Kidney (tissue), 14 donors: Measurements from ENCODE around the gene CMTM3. TPM values are rescaled to one million over a fixed set of nuclear protein-coding genes. Genes with fewer than 3 reads are reported as not detected.

ENCODE experiments used
- DNase-seq, 5 donors: peaks; one replicate each; pipeline ENCODE4 v3.0.0-alpha.2; 2013 to 2020
- FAIRE-seq: peaks from 2 replicates; lab custom pipeline; 2012; peaks lifted over from hg19 to GRCh38; lab: Jason Lieb, UNC
- H3K27ac ChIP-seq, 2 donors: one replicate each; pipeline ENCODE4 v1.7.0; 2013; ENCODE audit warnings: low read depth in 2 of 2, low read length in 2 of 2, inconsistent platforms in 1 of 2
- H3K27me3 ChIP-seq: one replicate; pipeline ENCODE4 v1.7.1; 2013; ENCODE audit warnings: low read length, inconsistent platforms; ENCODE audit not compliant: control insufficient read depth, insufficient read depth
- H3K36me3 ChIP-seq, 3 donors: one replicate each; pipeline versions ENCODE4 v1.7.0 to v1.7.1; 2013; ENCODE audit warnings: low read length in 3 of 3, control low read depth in 1 of 3, inconsistent platforms in 1 of 3; ENCODE audit not compliant: insufficient read depth in 3 of 3, control insufficient read depth in 2 of 3
- H3K4me1 ChIP-seq, 3 donors: one replicate each; pipeline versions ENCODE4 v1.7.0 to v1.7.1; 2013; ENCODE audit warnings: low read length in 3 of 3, inconsistent platforms in 1 of 3, low read depth in 1 of 3; ENCODE audit not compliant: control insufficient read depth in 2 of 3, insufficient read depth in 2 of 3
- H3K4me3 ChIP-seq, 3 donors: one replicate each; pipeline versions ENCODE4 v1.7.0 to v1.8.1; 2013; ENCODE audit warnings: low read length in 3 of 3, control low read depth in 1 of 3, inconsistent platforms in 1 of 3
- H3K9ac ChIP-seq, 3 donors: one replicate each; pipeline versions ENCODE4 v1.7.0 to v1.7.1; 2013; ENCODE audit warnings: low read length in 3 of 3, control low read depth in 1 of 3, inconsistent platforms in 1 of 3
- H3K9me3 ChIP-seq, 3 donors: one replicate each; pipeline versions ENCODE4 v1.7.0 to v1.7.1; 2013; ENCODE audit warnings: low read length in 3 of 3, control low read depth in 1 of 3, inconsistent platforms in 1 of 3; ENCODE audit not compliant: control insufficient read depth in 2 of 3, insufficient read depth in 1 of 3
- intact Hi-C: fragments of 100-400 bp; cut with DNase I; formaldehyde crosslinking; loops from one replicate; pipeline ENCODE4 v1.11.1; 2022
- polyA plus RNA-seq: library from polyadenylated mRNA; stranded (reverse); fragments of 350-450 nt; fragmentation: Illumina TruSeq; extraction: RNeasy Lipid Tissue Mini Kit (QIAGEN cat#74804); gene quantifications from one replicate; pipeline ENCODE4 v1.2.3, GENCODE V29; 2014; ENCODE audit warnings: low read depth, low replicate concordance; ENCODE audit not compliant: insufficient read depth
- total RNA-seq: library from RNA; stranded (reverse); fragmentation: NEBNext Ultra II Directional; extraction: Animal tissue kit (Norgen Biotek cat#: 25700); gene quantifications from one replicate; pipeline ENCODE4 v1.2.1, GENCODE V29; 2021
- TF ChIP-seq, protein P1 (sequence below): IDR thresholded peaks from 3 replicates; pipeline ENCODE4 v1.5.1; 2012; ENCODE audit warnings: mild to moderate bottlenecking, moderate library complexity, borderline replicate concordance; ENCODE audit not compliant: insufficient read depth; ENCODE audit errors: extremely low read depth
- donor health status: control.
- donor health status: control.
- donor health status: control.
- donor health status: control.
- donor health status: control.
- donor health status: DM: yes; HTN: yes; CAD: no.
- donor health status: Normal renal cell carcinoma (clear cell type).

The CMTM3 gene
- total and polyA plus RNA-seq, 2 donors from 2014 or later = 13.8 to 22.9 TPM

- intact Hi-C loops = no loop called here
- Histone ChIP-seq H3K27ac (no peak overlapping the region), H3K36me3 (peaks cover 0 to 33% (median 15%) of the 10 kb centered on the region in 3 donors), H3K9ac (no peak overlapping the region), H3K27me3 (no peaks in the 10 kb centered on the region), H3K4me3 (no peak overlapping the region), H3K4me1 (no peaks in the 10 kb centered on the region), H3K9me3 (no peaks in the 10 kb centered on the region)
- TF ChIP-seq, protein P1, sequence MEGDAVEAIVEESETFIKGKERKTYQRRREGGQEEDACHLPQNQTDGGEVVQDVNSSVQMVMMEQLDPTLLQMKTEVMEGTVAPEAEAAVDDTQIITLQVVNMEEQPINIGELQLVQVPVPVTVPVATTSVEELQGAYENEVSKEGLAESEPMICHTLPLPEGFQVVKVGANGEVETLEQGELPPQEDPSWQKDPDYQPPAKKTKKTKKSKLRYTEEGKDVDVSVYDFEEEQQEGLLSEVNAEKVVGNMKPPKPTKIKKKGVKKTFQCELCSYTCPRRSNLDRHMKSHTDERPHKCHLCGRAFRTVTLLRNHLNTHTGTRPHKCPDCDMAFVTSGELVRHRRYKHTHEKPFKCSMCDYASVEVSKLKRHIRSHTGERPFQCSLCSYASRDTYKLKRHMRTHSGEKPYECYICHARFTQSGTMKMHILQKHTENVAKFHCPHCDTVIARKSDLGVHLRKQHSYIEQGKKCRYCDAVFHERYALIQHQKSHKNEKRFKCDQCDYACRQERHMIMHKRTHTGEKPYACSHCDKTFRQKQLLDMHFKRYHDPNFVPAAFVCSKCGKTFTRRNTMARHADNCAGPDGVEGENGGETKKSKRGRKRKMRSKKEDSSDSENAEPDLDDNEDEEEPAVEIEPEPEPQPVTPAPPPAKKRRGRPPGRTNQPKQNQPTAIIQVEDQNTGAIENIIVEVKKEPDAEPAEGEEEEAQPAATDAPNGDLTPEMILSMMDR = no peak
- FAIRE-seq = no peak
- peak in 3 of 5 donors; percentile 38 to 67 (median 39) for DNase-seq
Observed at GRCh38 chr16:66619534-66620428, 15.3 kb downstream of the CMTM3 start.

GRCh38 chr16:66620429-66620795 is 15.9 kb downstream of the CMTM3 start:
- H3K9me3 ChIP-seq = no peaks in the 10 kb centered on the region
- intact Hi-C loops = no loop called here
- FAIRE-seq = no peak

GRCh38 chr16:66621973-66622372 is 17.5 kb downstream of the CMTM3 start:
- H3K27me3 ChIP-seq = no peaks in the 10 kb centered on the region
- TF ChIP-seq, protein P1 = no peak
- no peak overlapping the region for H3K4me3 ChIP-seq
- H3K4me1 ChIP-seq = no peaks in the 10 kb centered on the region
- no peaks in the 10 kb centered on the region for H3K9me3 ChIP-seq
- peaks cover 0 to 30% (median 11%) of the 10 kb centered on the region in 3 donors for H3K36me3 ChIP-seq
- DNase-seq (peak in 1 of 5 donors; percentile 39), FAIRE-seq (no peak)
- H3K9ac ChIP-seq = no peak overlapping the region
- intact Hi-C loops = no loop called here
- no peak overlapping the region for H3K27ac ChIP-seq

More at GRCh38 chr16:66620429-66620795, 15.9 kb downstream of the CMTM3 start:
- H3K4me1 ChIP-seq = no peaks in the 10 kb centered on the region
- H3K27me3 ChIP-seq = no peaks in the 10 kb centered on the region
- H3K9ac ChIP-seq = no peak overlapping the region
- TF ChIP-seq, protein P1 = no peak
- H3K27ac ChIP-seq = no peak overlapping the region
- peak in 3 of 5 donors; percentile 33 to 47 (median 37) for DNase-seq
- H3K36me3 ChIP-seq = peaks cover 0 to 30% (median 15%) of the 10 kb centered on the region in 3 donors
- no peak overlapping the region for H3K4me3 ChIP-seq
